ENCODE results near the gene VPS26B.

DNA sequence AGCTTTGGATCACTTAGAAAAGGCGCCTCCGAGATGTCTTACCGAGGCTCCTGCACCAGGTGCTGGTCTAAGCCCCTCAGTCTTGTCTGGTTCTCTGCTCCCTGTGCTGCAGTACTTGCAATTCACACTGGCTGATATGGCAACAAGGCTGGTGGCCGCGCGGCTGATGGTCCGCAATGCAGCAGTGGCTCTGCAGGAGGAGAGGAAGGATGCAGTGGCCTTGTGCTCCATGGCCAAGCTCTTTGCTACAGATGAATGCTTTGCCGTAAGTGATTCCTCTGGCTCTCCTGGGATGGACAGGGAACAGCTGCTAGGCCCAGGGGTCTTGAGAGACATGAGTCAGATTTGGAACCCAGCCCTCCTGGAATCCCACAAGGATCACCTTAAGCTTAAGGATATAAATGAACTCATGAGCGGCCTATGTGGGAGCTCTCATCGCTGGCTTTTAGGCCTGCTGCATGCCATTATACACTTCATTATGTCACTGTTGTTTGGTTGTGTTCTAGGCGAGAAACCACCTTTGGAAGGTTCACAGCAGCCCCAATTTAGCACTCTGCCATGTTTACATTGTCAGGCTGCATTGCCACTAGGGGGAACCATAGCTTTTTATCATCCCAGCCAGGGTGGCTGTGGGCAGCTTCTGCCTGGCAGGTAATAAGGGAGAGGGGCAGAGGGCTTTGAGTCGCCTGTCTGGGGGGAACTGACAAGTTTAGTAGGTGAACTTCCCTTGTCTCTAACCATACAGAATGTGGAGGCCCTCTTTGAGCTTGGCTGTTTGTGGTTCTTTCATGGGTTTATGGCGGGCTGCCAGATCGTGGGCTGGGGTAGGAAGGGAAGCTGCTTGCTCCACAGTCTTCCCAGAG, 37.4 kb downstream of the VPS26B start:
- TF ChIP-seq, protein P1, sequence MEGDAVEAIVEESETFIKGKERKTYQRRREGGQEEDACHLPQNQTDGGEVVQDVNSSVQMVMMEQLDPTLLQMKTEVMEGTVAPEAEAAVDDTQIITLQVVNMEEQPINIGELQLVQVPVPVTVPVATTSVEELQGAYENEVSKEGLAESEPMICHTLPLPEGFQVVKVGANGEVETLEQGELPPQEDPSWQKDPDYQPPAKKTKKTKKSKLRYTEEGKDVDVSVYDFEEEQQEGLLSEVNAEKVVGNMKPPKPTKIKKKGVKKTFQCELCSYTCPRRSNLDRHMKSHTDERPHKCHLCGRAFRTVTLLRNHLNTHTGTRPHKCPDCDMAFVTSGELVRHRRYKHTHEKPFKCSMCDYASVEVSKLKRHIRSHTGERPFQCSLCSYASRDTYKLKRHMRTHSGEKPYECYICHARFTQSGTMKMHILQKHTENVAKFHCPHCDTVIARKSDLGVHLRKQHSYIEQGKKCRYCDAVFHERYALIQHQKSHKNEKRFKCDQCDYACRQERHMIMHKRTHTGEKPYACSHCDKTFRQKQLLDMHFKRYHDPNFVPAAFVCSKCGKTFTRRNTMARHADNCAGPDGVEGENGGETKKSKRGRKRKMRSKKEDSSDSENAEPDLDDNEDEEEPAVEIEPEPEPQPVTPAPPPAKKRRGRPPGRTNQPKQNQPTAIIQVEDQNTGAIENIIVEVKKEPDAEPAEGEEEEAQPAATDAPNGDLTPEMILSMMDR (IDR thresholded peaks at IDR 0.05): peak in 4 of 7 experiments; percentile 17 to 39 (median 31)
- no peak for TF ChIP-seq POLR2A (IDR thresholded peaks at IDR 0.05)

Data from stomach (tissue), 4 donors.